Fibroblast of skin of abdomen (primary cell): ENCODE measurements around the gene PARVB.
A peak's percentile ranks its signal among the peaks of the same experiment; 100 is the strongest.
"Not testable (repeated sequence)": the region's sequence is repeated elsewhere in the genome, so short reads cannot be mapped to it uniquely, and the experiment has no call there.

Source experiments
- DNase-seq: peaks from one replicate; pipeline ENCODE4 v3.0.0-alpha.2; 2013

The PARVB gene

DNA sequence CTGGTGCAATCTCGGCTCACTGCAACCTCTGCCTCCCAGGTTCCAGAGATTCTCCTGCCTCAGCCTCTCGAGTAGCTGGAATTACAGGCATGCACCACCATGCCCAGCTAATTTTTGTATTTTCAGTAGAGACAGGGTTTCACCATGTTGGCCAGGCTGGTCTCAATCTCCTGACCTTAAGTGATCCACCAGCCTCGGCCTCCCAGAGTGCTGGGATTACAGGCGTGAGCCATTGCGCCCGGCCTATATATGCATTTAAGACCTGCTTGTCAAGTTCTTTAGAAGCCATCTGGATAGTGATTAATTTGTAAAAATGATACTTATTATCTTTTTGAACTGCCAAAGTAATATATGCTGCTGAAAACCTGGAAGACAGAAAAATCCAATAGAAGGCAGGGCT, 86.6 kb downstream of the PARVB start:
- not testable (repeated sequence) for DNase-seq

DNA sequence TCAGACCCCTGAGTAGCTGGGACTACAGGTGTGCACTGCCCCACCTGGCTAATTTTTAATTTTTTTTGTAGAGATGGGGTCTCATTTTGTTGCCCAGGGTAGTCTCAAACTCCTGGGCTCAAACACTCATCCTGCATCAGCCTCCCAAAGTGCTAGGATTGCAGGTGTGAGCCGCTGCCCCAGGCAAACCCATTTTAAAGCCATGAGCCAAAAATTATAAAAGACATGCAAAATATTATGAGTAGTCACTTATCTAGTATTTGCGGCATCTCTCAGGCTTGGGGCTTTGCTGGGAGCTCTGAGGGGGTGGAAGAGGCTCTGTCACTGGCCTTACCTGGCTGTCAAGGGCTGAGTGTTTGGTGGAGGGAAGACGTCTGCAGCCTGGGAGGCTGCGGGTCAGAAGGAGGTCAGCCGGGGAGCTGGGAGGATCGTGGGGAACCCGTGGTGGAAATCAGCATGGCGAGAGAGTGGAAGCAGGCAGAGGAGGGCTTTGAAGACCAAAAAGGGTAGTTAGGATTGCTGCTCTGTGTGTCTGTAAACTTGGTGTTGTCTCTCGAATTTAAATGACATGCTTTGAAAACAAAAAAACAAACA, 87.6 kb downstream of the PARVB start:
- DNase-seq, result no peak

DNA sequence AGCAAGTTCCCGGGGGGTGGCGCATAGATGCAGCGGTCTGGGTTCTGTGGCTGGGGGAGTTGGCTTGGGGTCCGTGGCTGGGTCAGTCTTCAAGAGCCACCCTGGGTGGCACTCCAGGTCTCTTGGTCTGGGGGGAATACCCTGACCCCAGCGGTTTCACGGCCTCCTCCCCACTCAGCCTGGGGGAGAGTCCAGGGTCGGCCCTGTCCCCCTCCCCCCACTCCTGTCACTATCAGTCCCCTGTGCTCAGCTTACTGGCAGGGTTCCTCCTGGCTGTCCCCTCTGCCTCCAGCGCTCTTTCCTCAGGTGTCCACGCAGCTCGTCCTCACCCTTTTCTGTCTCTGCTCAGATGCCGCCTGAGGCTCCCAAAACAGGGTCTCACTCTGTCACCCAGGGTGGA, 88.1 kb downstream of the PARVB start:
- no peak for DNase-seq

DNA sequence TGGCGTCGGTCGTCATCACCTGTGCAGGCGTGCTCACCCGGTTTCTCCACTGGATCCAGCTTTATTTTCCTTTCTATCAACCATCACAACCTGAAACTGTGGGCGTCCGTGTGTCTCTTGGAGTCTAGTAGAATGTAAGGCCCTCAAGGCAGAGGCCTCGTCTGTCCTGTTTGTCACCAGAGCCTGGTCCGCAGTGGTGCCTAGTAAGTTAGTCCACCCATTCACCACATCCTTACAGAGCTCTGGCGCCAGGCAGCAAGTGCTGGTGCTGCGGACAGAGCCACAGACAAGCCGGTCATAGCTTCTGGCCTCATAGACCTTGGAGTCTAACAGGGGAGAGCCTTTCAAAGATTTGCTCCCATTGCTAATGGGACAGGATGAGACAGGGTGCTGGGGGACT, 92.2 kb downstream of the PARVB start:
- no peak for DNase-seq

DNA sequence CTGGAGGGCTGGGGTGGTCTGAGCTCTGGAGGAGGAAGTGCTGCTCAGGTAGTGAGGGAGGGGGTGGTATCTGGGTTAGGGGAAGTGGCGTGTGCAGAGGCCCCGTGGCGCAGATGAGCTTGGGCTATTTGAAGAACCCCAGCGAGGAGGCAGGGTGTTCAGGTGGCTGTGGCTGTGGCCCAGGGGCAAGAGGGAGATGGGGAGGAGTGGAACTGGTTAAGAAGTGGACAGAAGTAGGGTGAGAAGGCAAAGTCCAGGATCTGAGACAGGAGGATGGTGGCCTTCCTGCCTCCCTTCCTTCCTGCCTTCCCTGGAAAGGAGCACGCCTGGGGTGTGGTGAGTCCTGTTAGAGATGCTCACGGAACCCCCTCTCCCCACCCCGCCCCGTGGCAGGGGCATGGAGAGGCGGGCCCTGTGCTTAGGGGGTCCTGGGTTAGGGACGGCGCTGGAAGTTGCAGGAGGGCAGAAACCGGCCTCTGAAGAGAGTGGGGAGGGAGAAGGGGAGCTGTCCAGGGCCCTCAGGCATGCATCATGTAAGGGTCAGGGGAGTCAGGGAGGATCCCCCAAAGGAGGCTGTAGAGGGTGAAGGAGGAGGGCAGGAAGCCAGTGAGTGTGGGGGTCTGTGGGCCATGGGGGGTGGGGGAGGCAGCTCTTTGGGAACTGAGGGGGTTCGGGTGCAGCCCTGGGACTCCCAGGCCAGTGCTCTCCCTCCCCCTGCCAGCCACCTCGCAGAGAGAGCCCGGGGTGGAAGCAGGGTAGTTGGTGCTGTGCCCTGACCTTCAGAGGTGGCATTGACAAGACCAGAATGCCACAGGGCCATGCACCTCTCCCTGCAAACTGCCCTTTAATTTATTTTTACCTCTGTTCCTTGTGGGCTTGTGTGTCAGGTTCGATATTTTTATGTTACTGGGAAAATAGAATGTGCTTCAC, 92.9 kb downstream of the PARVB start:
- DNase-seq, result no peak

DNA sequence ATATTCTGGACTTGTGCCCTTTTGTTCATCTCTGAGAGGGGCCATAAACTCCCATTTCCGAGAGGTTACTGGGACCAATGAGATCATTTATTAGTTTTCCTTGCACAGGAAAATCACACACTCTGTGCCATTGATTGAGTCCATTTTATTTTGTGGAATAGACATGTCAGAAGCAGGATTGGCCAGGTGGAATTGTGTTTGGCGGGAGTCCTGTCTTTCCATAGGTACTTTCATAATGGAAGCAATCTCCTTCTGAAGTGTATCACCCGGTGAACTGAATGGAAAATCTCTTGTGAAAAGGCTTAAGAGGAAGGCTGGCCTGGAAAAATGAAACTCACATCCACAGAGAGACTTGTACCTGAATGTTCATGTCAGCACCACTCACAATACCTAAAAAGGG, 93.6 kb downstream of the PARVB start:
- DNase-seq, result no peak

DNA sequence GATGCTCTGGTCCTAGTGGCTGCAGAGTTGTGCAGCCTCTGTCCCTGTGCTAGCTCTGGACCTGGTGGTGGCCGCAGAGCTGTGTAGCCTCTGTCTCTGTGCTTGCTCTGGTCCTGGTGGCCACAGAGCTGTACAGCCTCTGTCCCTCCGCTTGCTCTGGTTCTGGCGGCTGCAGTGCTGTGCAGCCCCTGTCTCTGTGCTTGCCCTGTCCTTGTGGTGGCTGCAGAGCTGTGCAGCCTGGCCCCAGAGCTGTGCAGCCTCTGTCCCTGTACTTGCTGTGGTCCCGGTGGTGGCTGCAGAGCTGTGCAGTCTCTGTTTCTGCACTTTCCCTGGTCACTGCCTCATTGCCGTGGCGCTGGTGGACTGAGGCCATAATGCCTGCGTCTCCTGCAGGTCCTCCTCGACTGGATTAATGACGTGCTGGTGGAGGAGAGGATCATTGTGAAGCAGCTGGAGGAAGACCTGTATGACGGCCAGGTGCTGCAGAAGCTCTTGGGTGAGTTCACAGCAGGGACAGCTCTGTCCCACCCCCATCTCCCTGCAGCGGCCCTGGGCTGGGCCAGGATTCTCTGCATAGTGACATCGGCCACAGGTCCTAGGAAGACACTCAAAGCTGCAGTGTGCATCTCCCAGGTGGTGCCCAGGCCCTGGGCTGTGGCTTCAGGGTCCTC, 94.7 kb downstream of the PARVB start:
- no peak for DNase-seq

DNA sequence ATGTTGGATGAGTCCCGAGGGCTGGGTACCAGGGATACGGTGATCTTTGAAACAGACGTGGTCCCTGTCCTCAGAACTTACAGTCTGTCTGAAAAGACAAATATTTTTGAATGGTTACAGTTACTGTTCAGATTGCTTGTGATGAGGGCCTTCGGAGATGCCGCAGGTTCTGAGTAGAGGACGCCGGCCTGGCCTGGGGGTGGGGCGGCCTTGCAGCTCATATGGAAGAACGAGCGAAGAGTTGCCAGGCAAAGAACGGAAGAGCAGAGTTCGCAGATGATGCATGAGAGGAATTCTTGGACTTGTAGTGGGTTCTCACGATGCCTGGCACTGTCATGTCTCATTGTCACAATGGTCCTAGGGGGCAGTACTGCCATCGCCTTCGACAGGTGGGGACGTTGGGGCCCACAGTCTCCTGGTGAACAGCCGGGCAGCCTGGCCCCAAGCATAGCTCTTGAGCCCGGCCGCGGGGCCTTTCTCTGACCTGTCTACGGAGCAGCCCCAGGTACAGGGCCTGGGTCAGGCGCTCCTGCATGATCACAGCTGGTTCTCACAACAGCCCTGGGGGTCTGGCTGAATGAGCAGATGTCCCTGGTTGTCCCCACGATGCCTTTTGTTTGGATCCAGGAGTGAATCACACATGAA, 95.7 kb downstream of the PARVB start:
- no peak for DNase-seq

DNA sequence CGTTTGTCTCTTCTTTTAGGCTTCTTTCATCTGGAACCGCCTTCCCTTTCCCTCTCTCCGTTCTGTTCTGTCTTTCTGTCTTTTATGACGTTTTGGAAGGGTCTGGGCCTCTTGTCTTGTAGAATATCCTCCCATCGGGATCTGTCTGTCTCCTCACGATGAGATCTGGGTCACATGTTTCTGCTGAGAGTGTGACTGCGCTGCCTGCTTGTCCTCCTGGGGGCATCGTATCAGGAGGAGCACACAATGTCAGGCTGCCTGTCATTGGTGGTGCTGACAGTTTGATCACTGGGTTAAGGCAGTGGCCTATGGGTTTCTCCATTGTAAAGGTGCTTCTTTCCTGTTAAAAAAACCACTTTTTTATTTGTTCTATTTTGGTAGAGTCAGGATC, 96.2 kb downstream of the PARVB start:
- no peak for DNase-seq

DNA sequence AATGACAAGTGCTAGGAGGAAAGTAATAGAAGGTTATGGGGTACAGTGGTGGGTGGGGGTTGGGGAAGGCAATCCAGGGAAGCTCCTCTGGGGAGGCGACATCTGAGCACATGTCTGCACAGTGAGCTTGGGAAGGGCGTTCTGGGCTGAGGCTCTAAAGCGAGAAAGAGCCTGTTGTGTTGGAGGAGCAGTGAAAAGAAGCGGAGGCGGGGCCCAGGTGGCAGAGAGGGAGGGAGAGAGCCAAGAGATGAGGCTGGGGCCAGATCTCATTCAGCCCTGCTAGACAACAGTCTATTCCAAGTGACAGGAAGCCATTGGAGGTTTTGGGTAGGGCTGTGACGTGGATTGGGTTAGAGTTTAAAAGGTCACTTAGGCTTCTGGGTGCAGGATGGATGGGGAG, 101.3 kb downstream of the PARVB start:
- no peak for DNase-seq

DNA sequence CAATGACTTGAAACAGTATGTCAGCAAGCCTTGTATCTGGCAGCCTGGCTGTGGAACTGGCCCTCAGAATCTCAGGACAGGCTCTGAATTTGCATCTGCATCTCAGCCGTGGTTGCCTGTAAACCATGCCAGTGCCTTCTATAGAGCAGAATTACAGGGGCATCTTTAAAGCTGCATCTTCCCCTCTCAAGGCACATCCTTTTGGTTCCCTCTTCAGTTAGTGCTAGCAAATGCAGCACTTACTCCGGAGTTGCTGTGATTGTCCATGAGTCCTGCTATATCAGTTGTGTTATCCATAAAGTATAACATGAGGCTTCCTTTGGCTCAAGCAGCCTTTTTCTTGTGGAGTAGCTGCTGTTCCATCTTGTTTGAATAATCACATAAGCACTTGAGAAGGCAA, 102.7 kb downstream of the PARVB start:
- no peak for DNase-seq

DNA sequence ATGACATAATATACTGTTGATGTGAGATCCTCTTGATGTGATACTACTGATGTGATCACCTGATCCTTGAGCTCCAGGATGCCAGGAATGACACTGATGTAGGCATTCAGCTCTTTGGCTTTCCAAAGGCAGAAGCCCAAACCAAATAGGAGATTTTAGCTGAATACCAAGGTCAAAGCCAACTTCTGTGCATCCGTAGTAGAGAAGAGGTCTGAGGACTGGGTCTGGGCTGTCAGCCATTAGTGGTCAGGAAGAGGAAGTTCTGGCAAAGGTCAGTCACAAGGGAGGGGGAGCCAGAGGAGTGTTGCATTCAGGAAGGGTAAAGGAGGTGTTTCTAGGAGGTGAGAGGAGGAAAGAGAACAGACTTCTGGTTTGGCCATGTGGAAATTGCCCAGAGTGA, 103.3 kb downstream of the PARVB start:
- DNase-seq, result no peak

DNA sequence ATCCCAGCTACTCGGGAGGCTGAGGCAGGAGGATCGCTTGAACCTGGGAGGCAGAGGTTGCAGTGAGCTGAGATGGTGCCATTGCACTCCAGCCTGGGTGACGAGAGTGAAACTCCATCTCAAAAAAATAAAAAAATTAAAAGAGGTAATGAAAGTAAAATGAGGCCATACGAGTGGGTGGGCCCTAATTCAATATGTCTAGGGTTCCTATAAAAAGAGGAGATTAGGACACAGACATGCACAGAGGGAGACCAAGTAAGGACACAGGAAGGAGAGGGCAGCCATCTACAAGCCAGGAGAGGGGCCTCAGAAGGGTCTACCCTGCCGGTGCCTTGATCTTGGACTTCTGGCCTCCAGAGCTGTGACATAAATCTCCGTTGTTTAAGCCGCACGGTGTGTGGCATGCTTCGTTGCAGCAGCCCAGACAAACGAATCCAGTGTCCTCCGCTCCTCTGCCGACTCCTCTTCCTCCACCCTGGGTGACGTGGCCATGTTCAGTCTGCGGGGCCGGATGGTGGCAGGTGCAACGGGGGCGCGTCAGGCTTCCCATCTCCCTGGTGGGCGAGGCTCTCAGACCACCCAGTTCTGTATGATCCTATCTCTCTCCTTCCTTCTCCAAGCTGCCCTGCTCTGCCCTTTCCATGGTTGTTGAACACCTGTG, 105.0 kb downstream of the PARVB start:
- no peak for DNase-seq

DNA sequence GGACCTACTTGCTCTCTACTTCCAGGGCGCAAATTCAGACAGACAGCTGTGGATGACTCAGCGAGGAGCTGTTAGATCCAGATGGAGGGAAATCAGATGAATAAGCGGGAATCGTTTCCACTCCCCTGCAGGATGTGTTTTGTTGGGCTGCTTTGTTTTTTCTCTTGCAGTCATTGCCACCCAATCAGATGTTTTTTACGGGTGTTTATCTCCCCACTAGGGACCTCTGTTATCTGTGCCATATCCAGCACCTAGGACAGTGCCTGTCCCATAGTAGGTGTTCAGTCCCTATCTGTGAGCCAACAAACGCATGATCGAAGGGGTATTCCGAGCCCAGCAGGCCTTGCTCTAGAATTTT, 105.5 kb downstream of the PARVB start:
- peak; percentile 61 for DNase-seq

DNA sequence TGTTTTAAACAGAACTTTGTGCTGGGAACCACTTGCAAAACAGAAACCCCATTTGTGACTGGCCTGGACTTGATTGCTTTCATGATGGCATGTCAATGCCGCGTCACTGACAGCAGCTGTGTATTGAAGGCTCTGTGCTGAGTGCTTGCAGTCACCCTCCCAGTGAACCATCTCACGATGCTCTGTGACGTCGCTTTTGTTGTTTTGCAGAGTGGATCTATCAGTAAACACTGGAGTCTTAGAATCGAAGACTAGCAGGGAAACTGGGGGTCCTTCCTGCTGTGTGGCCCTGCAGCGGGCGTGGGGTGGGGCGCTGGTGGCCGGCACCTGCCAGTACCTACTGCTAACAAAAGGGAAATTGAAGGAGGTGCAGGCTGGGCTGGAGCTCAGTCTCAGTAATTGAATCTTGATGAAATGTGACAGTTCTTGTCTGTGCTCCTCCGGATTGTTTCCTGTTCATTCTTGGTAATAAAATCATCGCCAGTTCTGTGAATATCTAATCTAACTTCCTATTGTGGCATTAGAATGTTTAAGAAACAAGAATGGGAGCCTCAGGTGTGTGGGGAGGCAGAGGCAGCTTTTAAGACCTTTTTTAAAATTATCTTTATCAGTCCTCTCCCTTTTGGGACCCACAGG, 106.1 kb downstream of the PARVB start:
- no peak for DNase-seq

DNA sequence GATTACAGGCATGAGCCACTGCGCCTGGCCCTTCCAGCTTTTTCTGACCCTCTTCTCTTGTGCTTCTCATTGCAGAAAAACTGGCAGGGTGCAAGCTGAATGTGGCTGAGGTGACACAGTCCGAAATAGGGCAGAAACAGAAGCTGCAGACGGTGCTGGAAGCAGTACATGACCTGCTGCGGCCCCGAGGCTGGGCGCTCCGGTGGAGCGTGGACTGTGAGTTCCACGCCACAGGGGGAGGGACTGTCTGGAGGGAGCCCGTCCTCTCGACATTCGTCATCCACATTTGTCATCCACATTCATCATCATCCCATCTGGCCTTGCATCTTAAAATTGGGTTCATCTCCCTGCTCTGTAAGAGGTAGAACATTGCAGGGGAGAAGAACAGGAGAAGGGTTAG, 107.3 kb downstream of the PARVB start:
- no peak for DNase-seq

DNA sequence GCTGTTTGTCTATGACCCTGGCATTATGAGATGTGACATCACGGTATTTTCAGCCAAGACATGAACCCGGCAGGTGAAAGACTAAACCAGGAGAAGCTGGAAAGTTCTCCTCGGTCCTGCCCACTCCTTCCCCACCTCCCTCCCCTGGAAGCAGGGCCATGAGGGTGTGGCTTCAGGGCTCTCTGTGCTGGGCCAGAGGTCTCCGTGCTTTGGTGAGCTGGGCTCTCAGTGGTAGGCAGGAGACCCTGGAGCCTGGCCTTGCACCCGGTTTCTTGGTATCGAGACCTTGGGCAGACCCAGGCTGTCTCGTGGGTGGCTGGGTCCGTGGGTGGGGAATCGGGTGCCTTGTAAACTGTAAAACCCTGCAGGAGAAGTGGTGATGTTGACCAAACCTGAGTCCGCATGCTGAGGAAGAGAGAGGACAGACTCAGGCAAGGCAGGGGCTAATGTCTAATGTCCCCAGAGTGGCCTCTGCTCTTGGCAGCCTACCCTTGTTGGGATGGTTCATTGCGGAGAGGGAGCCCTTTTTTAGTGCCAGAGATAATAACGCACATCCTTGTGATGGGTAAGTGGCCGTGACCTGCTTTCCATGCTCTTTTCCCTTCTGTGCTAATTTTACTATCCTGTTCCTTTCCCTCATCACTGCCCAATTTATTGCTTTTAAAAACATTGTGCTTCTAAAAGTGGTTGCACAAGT, 108.0 kb downstream of the PARVB start:
- DNase-seq, result no peak

DNA sequence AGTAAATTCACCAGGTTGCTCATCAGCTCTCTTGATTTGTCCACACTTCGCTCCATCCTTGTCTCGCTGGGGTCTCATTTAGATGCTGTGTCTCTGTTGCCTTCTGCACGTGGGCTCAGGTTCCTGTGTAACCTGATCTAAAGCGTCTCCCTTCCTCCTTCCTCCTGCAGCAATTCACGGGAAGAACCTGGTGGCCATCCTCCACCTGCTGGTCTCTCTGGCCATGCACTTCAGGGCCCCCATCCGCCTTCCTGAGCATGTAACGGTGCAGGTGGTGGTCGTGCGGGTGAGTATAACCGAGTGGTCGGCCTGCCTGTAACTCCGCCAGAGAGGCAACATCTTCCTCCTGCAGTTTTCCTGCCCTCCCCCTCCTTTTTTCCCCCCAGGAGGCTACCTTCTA, 108.6 kb downstream of the PARVB start:
- no peak for DNase-seq

DNA sequence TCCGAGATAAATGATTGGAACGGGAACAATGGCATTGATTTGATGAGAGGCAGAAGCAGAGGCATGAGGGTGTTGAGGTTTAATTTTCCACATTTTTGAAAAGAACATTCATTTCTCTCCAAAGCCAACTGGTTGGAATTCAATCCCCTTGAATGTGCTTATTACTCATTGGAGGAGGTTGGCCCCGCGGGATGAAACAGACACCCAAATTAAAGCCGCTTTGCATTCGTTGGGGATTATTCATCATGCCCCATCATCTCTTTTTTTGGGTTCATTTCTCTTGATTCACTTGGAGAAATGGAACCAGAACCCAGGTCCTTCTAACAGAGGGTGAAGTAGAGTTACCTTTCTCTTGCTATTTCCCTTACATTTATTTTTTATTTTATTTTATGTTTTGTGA, 109.1 kb downstream of the PARVB start:
- DNase-seq, result peak; percentile 28

DNA sequence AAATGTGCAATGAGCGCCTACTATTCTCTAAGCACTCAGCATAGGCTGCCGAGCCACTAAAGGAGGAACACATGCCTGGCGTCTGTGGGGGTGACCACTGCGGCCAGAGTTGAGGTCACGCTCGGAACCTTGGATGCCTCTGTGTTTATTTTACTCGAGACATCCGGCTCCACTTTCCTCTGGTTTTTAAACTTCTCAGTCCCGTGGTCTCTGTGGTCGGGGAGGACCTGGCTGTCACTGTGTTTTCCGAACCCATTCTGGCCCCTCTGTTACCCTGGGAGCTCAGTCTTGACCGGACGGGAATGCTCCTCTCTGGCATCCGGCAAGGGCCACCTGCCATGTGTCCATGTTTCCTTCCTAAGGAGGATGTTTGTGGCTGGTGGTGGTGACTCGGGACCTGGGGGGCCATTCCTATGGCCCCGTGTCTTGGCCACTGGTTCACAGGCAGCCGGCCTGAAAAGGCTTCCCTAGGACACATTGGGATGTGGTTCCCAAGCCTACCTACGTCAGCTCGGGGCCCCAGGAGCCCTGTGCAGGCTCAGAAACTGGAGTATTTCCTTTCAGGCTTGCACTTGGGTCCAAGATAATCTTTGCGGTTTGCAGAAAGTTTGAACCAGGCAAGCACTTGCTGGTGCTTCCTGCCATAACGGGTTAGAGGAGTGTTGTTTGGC, 109.9 kb downstream of the PARVB start:
- DNase-seq, result no peak

DNA sequence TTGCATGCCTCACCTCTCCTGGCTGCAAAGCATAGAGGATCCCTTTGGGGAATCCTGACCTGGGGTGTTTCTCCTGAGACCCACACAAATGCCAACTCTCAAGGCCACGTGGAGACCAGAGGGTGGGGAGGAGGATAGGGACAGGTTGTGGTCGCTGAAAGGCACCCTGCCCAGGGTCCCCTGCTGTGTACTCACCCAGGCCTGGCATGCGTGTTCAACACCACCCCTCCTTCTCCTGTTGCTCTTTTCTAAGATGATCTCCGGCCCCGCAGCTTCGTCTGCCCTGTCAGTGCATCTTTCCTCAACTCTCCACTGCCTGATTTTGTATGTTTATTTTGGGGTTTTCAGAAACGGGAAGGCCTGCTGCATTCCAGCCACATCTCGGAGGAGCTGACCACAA, 112.0 kb downstream of the PARVB start:
- DNase-seq, result no peak
